Choroid plexus epithelial cell (primary cell): ENCODE results near the gene ENKUR.
"Not testable (repeated sequence)": the region's sequence is repeated elsewhere in the genome, so short reads cannot be mapped to it uniquely, and the experiment has no call there.

Experiments used
- DNase-seq: peaks from one replicate; pipeline ENCODE4 v3.0.0-alpha.2; 2010; ENCODE audit warnings: low read depth
- H3K4me3 ChIP-seq: 2 replicates; pipeline ENCODE4 v1.5.1; 2011; ENCODE audit warnings: low read depth, mild to moderate bottlenecking, control low read depth, low read length, moderate library complexity
- CTCF ChIP-seq: conservative IDR thresholded peaks from 2 replicates; pipeline ENCODE4 v1.5.1; 2011; ENCODE audit warnings: low read depth, mild to moderate bottlenecking, control low read depth, inconsistent platforms, low read length, moderate library complexity

ENKUR gene

DNA sequence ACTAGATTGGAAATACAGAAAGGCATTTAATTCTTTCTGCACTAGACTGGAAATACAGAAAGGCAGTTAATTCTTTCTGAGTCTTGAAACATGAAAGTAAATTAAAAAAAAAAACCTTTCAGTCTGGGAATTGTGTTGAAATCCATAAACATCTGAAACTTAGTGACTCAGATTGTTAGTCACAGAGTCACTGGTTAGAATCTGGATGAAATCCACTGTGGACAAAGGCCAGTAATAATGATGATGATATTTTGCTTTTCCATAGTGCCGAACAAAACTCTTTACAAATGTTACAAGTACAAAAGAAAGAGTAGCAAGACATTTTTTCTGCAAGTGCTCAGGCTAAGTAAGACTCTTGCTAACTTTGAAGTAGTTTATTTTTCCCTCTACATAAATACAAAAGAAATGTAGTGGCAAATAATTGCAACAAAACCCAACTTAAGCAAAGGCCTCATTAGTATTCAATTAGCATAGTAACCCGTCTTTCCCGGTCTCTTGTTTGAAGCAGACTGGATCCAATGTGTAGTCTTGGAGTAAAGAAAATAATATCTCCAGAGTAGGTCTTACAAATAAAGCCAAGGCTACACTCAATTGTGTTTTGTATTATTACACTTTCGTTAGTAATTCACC is 57.8 kb downstream of the ENKUR start:
- DNase-seq = peak; percentile 92
- no peak overlapping the region for H3K4me3 ChIP-seq
- TF ChIP-seq CTCF = no peak

DNA sequence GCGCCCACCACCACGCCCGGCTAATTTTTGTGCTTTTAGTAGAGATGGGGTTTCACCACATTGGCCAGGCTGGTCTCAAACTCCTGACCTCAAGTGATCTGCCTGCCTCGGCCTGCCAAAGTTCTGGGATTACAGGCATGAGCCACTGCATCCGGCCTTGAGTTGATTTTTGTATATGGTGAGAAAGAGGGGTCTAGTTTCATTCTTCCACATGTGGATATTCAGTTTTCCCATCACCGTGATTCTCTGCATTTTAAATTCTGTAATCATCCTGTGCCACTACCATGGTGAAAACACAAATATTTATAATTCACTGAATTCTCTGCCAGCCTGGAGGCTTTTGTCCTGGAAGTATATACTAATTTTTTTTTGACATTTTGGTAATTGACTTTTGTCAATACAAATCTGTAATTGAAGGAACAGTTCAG is 58.3 kb downstream of the ENKUR start:
- peak; percentile 31 for DNase-seq
- not testable (repeated sequence) for H3K4me3 ChIP-seq

- DNase-seq = no peak
- no peak overlapping the region for H3K4me3 ChIP-seq
- TF ChIP-seq CTCF = no peak
Observed at GRCh38 chr10:24953675-24954074, 62.3 kb downstream of the ENKUR start.

GRCh38 chr10:24952707-24953645 is 63.0 kb downstream of the ENKUR start:
- peak overlapping the region; percentile 61 for H3K4me3 ChIP-seq
- TF ChIP-seq CTCF = peak; percentile 11
- peak; percentile 49 for DNase-seq

DNA sequence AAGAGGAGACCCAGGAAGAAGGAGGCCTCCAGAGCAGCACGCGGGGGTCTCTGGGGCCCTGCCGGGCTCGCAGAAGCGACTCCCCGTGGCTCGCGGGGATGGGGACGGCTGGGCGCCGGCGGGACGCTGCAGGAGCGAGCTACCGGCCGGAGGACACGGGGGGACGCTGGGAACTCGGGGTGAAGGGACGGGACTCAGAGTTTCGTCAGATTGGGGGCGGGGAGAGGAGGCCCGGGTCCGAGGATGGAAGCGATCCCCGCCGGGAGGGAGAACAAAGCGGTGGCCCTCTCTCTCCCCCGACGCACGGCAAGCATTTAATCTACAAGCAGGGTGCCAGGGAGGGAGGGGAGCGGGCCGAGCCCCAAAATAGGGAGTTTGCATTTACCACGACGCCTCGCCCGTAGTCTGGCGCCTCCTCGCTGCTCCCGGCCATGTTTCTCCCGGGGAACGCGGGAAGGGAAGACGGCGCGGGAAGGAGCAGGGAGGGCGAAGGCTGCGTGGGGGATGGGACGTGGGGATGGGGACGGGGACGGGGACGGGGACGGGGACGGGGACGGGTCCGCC is 63.7 kb downstream of the ENKUR start, which contains the start of gene PRTFDC1:
Gene PRTFDC1 (minus strand): TSS at position 464 of the 564 bp plus-strand sequence. CDS start 31 bp downstream, at position 433.
- peak within 1 kb of the TSS; percentile 61 for H3K4me3 ChIP-seq
- DNase-seq = peak; percentile 33
- peak; percentile 54 for TF ChIP-seq CTCF

DNA sequence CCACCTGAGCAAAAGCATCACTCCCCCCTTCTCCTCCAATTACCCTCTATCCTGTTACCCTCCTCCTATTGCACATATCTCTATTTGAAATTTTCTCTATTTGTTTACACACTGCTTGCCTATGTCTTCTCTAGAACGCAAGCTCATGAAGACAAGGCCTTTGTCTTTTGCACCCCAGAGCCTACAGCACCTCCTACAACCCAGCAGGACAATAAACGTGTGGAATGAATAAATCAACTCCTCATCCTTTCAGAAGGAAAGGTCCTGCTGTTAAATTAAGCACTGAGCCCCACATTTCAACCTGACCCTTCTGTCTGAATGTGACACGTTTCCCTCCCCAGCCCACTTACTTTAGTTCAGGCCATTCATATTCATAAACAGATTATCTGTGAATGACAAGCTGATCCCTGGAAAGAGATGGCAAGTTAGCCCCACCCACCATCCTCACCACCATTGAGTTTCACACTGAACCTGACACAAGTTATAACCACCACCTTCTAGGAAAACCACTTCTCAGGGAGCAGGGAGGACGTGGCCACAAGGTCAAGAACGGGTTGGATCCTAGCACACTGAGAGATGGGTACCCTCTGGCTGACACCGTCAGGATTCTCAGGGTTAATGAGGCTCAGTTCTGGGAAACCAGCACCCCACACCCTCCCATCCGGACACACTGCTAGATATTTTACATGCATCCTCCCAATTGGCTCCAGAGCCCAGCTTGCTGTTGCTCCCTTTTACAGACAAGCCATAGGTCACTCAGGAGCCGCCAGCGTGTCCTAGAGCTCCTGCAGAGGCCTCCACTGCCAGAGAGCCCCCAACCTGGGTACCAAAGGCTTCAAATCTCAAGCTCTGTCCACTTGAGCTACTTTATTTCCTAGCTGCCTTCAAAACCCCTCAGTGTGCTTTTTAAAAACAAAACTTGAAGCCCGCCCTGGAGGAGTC is 64.5 kb downstream of the ENKUR start:
- no peak for TF ChIP-seq CTCF
- peak; percentile 59 for DNase-seq
- peak overlapping the region; percentile 61 for H3K4me3 ChIP-seq
